GM23338 (cell line): ENCODE measurements around the gene AANAT.

Experiments used
- CREB1 ChIP-seq: fragments of 250-450 bp; sonication (Bioruptor Pico); IDR thresholded peaks from 2 replicates; pipeline ENCODE4 v1.5.0; 2020; ENCODE audit warnings: low read depth, mild to moderate bottlenecking, moderate library complexity
- CTCF ChIP-seq, 2 experiments: fragments of 200-600 bp in 1 of 2; sonication (generic) in 1 of 2; conservative IDR thresholded peaks; 2 replicates each; pipeline versions ENCODE4 v1.5.1 to v1.6.1; 2016 to 2017; ENCODE audit warnings: antibody characterized with exemption in 2 of 2, low read depth in 2 of 2, mild to moderate bottlenecking in 2 of 2, moderate library complexity in 1 of 2
- EZH2phosphoT487 ChIP-seq: fragments of 200-600 bp; sonication (generic); IDR thresholded peaks from one replicate; pipeline ENCODE4 v1.8.1; 2018; ENCODE audit warnings: antibody characterized with exemption; ENCODE audit not compliant: unreplicated experiment
- NANOG ChIP-seq: IDR thresholded peaks from 2 replicates; pipeline ENCODE4 v1.6.1; 2016; ENCODE audit warnings: antibody characterized with exemption, borderline replicate concordance
- POLR2AphosphoS5 ChIP-seq: IDR thresholded peaks from 2 replicates; pipeline ENCODE4 v1.6.1; 2016; ENCODE audit warnings: antibody characterized with exemption, low read depth
- REST ChIP-seq: IDR thresholded peaks from one replicate; pipeline ENCODE4 v1.6.1; 2018; ENCODE audit warnings: antibody characterized with exemption; ENCODE audit not compliant: unreplicated experiment
- TF ChIP-seq, protein P1 (sequence below): IDR thresholded peaks from 2 replicates; pipeline ENCODE4 v1.6.1; 2016; ENCODE audit warnings: antibody characterized with exemption

DNA sequence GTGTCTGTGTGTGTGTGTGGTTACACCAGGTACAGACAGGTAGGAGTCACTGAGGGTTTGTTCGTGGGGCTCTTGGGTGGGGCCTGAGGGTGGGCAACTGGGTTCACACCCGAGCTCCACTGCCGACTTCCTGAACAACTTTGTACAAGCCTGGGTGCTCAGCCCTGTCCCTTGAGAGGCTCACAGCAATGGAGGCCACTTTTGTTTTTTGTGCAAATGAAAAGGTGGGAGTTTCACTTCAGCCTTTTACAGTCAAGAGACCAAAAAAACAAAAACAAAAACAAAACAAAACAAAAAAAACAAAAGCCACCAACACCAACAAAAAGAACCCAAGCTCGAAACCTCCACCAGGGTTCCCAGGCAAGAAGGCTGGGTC lies 31.5 kb downstream of the AANAT start:
- TF ChIP-seq POLR2AphosphoS5 (no peak), CTCF (conservative IDR thresholded peaks at IDR 0.05; ENCODE audit: low read depth in 2 of 2) (no peak), CREB1 (CRISPR knock-in tag) (no peak), REST (no peak), NANOG (no peak), EZH2phosphoT487 (no peak)
- TF ChIP-seq, protein P1, sequence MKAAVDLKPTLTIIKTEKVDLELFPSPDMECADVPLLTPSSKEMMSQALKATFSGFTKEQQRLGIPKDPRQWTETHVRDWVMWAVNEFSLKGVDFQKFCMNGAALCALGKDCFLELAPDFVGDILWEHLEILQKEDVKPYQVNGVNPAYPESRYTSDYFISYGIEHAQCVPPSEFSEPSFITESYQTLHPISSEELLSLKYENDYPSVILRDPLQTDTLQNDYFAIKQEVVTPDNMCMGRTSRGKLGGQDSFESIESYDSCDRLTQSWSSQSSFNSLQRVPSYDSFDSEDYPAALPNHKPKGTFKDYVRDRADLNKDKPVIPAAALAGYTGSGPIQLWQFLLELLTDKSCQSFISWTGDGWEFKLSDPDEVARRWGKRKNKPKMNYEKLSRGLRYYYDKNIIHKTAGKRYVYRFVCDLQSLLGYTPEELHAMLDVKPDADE, result no peak
